OCI-LY7 (cell line): Measurements from ENCODE around the gene KLHL13.

Source experiments
- EZH2phosphoT487 ChIP-seq: fragments of 200-600 bp; sonication (generic); IDR thresholded peaks from 2 replicates; pipeline ENCODE4 v1.6.1; 2018; ENCODE audit warnings: low read depth, borderline replicate concordance, mild to moderate bottlenecking, mixed run types, antibody characterized with exemption, low read length, moderate library complexity, mixed read lengths
- TF ChIP-seq, protein P1 (sequence below): fragments of 200-600 bp; sonication (generic); conservative IDR thresholded peaks from 2 replicates; pipeline ENCODE4 v1.5.1; 2014; ENCODE audit warnings: mild to moderate bottlenecking, antibody characterized with exemption, low read length, moderate library complexity, mixed read lengths

DNA sequence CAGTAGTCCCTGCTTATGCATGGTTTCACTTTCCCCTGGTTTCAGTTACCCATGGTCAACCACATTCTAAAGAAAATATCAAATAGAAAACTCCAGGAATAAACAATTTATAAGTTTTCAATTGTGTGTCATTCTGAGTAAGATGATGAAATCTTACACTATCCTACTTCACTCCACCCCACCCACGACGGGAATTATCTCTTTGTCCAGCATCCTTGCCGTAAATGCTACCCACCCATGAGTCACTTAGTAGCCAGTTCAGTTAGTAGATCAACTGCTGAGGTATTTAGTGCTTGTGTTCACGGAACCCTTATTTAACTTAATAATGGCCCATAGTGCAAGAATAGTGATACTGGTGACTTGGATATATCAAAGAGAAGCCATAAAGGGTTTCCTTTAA lies 91.4 kb downstream of the KLHL13 start:
- TF ChIP-seq, protein P1, sequence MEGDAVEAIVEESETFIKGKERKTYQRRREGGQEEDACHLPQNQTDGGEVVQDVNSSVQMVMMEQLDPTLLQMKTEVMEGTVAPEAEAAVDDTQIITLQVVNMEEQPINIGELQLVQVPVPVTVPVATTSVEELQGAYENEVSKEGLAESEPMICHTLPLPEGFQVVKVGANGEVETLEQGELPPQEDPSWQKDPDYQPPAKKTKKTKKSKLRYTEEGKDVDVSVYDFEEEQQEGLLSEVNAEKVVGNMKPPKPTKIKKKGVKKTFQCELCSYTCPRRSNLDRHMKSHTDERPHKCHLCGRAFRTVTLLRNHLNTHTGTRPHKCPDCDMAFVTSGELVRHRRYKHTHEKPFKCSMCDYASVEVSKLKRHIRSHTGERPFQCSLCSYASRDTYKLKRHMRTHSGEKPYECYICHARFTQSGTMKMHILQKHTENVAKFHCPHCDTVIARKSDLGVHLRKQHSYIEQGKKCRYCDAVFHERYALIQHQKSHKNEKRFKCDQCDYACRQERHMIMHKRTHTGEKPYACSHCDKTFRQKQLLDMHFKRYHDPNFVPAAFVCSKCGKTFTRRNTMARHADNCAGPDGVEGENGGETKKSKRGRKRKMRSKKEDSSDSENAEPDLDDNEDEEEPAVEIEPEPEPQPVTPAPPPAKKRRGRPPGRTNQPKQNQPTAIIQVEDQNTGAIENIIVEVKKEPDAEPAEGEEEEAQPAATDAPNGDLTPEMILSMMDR = no peak
- TF ChIP-seq EZH2phosphoT487 = no peak
